OCI-LY3 (cell line): ENCODE measurements around the gene OLIG2.

Experiments used
- CTCF ChIP-seq: fragments of 200-600, 300-600 bp; sonication (generic); IDR thresholded peaks from 2 replicates; pipeline ENCODE4 v1.5.1; 2014; ENCODE audit warnings: antibody characterized with exemption, low read length, low read depth
- EZH2phosphoT487 ChIP-seq: fragments of 200-600 bp; shearing (Covaris generic); IDR thresholded peaks from 2 replicates; pipeline ENCODE4 v1.6.1; 2018; ENCODE audit warnings: antibody characterized with exemption, mixed run types, low read depth

GRCh38 chr21:33069243-33069642 is 43.5 kb downstream of the OLIG2 start:
- TF ChIP-seq CTCF (no peak), EZH2phosphoT487 (no peak)
